ENCODE data around the gene SDC4. TPM values are rescaled to one million over a fixed set of nuclear protein-coding genes. Genes with fewer than 3 reads are reported as not detected.
A peak's percentile ranks its signal among the peaks of the same experiment; 100 is the strongest.

Gene SDC4
- total RNA-seq, 1 donor from 2014 or later = 175 TPM

DNA sequence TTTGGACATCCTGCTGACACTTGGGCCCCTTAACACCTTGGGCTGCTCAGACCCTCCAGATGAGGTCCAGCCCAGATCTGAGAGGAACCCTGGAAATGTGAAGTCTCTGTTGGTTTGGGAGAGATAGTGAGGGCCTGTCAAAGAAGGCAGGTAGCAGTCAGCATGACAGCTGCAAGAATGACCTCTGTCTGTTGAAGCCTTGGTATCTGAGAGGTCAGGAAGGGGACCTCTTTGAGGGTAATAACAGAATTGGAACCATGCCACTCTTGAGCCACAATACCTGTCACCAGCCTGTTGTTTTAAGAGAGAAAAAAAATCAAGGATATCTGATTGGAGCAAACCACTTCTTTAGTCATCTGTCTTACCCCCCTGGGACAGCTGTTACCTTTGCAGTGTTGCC lies 18.9 kb upstream of the SDC4 start:
- TF ChIP-seq, protein P1, sequence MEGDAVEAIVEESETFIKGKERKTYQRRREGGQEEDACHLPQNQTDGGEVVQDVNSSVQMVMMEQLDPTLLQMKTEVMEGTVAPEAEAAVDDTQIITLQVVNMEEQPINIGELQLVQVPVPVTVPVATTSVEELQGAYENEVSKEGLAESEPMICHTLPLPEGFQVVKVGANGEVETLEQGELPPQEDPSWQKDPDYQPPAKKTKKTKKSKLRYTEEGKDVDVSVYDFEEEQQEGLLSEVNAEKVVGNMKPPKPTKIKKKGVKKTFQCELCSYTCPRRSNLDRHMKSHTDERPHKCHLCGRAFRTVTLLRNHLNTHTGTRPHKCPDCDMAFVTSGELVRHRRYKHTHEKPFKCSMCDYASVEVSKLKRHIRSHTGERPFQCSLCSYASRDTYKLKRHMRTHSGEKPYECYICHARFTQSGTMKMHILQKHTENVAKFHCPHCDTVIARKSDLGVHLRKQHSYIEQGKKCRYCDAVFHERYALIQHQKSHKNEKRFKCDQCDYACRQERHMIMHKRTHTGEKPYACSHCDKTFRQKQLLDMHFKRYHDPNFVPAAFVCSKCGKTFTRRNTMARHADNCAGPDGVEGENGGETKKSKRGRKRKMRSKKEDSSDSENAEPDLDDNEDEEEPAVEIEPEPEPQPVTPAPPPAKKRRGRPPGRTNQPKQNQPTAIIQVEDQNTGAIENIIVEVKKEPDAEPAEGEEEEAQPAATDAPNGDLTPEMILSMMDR (IDR thresholded peaks at IDR 0.05; ENCODE audit: insufficient read depth, low read length, poor library complexity, severe bottlenecking) = no peak
- H3K36me3 ChIP-seq (ENCODE audit: control insufficient read depth, insufficient read depth, low read length) = peaks cover 1% of the 10 kb centered on the region
- DNase-seq (ENCODE audit: low read depth) = no peak
- no peak overlapping the region for H3K4me3 ChIP-seq (ENCODE audit: low read depth, low read length)
- H3K27me3 ChIP-seq (ENCODE audit: control insufficient read depth, insufficient read depth, low read length) = no peaks in the 10 kb centered on the region

DNA sequence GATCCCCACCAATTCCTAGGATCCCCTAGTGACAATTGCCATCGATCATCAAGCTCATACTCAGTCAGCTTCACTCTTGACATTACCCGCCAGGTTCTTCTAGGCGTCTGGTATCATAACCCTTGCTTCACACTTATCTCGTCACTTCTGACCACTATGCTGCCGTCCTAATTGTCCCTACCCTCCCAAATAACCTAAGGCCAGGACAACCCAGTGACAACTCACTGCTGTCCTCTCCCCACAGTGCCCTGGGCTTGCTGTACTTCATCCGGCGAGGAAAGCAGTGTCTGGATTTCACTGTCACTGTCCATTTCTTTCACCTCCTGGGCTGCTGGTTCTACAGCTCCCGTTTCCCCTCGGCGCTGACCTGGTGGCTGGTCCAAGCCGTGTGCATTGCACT lies 18.4 kb upstream of the SDC4 start:
- no peak for DNase-seq (ENCODE audit: low read depth)
- no peaks in the 10 kb centered on the region for H3K27me3 ChIP-seq (ENCODE audit: control insufficient read depth, insufficient read depth, low read length)
- H3K4me3 ChIP-seq (ENCODE audit: low read depth, low read length) = no peak overlapping the region
- TF ChIP-seq, protein P1 (IDR thresholded peaks at IDR 0.05; ENCODE audit: insufficient read depth, low read length, poor library complexity, severe bottlenecking) = no peak
- peaks cover 1% of the 10 kb centered on the region for H3K36me3 ChIP-seq (ENCODE audit: control insufficient read depth, insufficient read depth, low read length)

DNA sequence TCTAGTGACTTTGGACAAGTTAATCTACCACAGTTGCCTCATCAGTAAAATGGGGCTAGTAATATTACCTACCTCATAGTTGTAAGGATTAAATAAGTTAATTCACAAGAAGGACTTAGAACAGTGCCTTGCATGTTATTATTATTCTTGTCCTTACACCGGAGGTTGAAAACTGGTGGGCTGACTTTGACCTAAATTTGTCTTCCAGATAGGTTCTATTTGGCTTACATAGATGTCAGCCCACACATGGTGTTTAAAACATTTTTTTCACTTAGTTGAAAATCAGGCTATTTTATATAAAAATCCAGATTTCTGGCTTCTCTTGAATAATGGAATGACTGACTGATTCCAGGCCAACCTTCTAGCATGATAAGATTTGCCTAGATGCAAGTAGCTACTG lies 18.0 kb upstream of the SDC4 start:
- no peak for DNase-seq (ENCODE audit: low read depth)
- Histone ChIP-seq H3K27me3 (ENCODE audit: control insufficient read depth, insufficient read depth, low read length) (no peaks in the 10 kb centered on the region), H3K4me3 (ENCODE audit: low read depth, low read length) (no peak overlapping the region), H3K36me3 (ENCODE audit: control insufficient read depth, insufficient read depth, low read length) (peaks cover 1% of the 10 kb centered on the region)
- TF ChIP-seq, protein P1 (IDR thresholded peaks at IDR 0.05; ENCODE audit: insufficient read depth, low read length, poor library complexity, severe bottlenecking) = no peak

DNA sequence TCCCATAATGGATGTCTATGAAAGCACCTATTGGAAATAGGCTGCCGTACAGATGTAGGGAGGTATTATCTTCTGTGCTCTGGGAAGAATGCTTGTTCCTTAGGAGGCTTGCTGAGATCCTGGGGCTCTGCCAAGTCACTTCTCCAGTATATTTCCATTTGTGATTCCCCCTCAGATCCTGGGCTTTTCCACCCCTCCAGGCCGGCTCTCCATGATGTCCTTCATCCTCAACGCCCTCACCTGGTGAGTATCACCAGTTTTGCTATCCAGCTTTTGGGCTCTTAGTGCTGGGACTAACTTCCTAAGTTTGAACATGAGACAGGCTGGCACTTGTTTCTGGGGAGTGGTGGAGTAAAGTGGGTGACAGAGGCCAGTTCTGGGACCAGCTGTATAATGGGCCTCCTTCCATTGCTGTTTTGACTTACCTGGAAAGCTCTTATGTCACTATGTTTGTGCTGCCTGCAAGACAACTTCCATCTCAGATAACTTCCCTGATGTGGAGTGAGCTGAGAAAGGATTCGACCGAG lies 17.3 kb upstream of the SDC4 start:
- Histone ChIP-seq H3K4me3 (ENCODE audit: low read depth, low read length) (no peak overlapping the region), H3K36me3 (ENCODE audit: control insufficient read depth, insufficient read depth, low read length) (peaks cover 1% of the 10 kb centered on the region), H3K27me3 (ENCODE audit: control insufficient read depth, insufficient read depth, low read length) (no peaks in the 10 kb centered on the region)
- DNase-seq (ENCODE audit: low read depth) = no peak
- TF ChIP-seq, protein P1 (IDR thresholded peaks at IDR 0.05; ENCODE audit: insufficient read depth, low read length, poor library complexity, severe bottlenecking) = no peak

DNA sequence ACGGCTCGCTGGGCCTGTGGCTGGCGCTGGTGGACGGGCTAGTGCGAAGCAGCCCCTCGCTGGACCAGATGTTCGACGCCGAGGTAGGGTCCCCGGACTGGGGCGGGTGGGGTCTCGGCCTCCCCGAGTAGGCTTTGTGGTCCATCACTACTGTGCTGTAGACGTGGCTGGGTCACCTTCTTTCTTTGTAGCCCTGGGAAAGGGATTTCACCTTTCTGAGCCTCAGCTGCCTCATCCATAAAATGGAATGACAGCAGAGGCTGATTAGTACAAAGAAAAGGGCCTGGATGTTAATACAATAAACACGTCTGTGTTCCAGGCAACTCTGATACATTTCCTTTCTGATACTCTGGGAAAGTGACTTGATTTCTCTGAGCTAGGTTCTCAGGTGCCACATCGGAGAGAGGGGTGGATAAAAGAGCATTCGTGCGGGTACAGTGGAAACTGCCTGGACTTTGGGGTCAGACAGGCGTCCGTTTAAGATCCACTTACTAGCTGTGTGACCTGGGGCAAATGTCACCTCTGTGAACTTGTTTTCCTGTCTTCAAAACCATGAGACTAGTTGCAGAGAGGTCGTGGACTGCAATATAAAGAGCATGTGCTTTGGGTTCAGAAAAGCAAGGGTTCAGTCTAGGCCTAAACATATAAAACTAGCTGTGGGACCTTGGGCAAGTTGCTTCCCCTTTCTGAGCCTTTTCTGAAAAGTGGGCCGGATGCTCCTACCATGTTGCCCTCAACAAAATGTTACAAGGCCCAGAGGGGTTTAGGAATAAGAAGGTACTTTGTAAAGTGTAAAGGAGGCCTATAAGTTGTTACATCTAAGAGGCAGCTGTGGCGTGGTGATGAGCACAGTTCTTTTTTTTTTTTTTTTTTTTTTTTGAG lies 15.6 kb upstream of the SDC4 start:
- Histone ChIP-seq H3K27me3 (ENCODE audit: control insufficient read depth, insufficient read depth, low read length) (no peaks in the 10 kb centered on the region), H3K4me3 (ENCODE audit: low read depth, low read length) (peak overlapping the region; percentile 67), H3K36me3 (ENCODE audit: control insufficient read depth, insufficient read depth, low read length) (peaks cover 1% of the 10 kb centered on the region)
- TF ChIP-seq, protein P1 (IDR thresholded peaks at IDR 0.05; ENCODE audit: insufficient read depth, low read length, poor library complexity, severe bottlenecking) = no peak
- no peak for DNase-seq (ENCODE audit: low read depth)
